ENCODE measurements around the gene PACC1.
"Not testable (repeated sequence)": the region's sequence is repeated elsewhere in the genome, so short reads cannot be mapped to it uniquely, and the experiment has no call there.

The PACC1 gene

GRCh38 chr1:212395678-212396437 is 18.8 kb downstream of the PACC1 start:
- not testable (repeated sequence) for DNase-seq

DNA sequence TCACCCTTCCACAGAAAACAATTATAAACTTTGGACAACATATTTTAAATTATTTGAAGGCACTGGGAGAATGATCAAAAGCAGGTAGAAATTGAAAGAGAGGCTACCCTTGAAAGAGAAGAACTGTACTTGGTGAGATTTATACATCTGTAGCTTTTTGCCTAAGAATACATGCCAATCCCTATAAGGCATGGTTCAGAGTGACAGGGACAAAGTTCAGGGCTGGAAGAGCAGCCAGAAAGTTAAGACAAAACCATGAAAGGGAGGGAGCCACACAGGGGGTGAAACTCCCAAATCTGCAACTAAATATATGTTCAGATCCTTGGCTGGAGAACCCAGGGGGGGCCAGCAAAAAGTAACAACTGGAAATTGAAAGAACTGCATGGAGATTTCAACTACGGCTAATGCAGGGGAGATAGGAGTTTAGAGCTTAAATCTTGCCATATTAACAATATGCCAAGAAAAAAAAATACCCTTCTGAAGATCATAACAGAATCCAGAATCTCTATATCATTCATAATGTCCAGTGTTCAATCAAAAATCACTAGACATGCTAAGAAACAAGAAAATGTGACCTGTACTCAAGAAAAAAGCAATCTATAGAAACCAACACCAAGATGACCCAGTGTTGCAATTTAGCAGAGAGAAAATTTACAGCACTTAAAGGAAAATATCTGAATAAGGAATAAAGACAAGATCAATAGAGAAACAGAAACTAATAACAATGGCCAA is 25.5 kb downstream of the PACC1 start:
- no peak for DNase-seq

- no peak for DNase-seq
These were observed 28.7 kb downstream of the PACC1 start for GRCh38 chr1:212386029-212386428.

DNA sequence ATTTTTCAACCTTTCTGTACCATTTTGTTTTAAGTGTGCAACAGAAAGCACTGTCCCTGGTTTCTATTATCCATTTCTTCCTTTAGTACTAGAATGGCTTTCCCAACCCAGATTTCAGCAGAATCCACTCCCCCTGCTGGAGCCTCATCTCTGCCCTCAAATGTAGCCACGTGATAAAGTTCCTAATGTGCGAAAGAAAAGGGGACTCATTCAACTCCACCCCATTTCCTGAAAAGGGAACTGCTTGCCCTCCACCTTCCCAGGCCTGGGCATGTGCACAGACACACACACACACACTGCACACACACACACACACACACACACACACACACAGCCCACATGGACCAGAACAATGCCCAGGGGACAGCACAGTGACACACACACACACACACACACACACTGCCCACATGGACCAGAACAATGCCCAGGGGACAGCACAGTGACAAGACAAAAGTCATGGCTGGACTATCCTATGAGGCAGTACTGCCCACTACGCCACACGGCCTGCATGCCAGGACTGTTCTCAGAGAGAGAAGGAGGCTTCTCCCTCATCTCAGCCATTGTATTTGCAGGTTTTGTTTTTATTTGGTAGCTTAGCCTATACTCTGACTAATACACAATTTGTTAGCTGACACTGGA is 33.2 kb downstream of the PACC1 start:
- DNase-seq = no peak

GRCh38 chr1:212379366-212379765 is 35.3 kb downstream of the PACC1 start:
- DNase-seq = no peak

DNA sequence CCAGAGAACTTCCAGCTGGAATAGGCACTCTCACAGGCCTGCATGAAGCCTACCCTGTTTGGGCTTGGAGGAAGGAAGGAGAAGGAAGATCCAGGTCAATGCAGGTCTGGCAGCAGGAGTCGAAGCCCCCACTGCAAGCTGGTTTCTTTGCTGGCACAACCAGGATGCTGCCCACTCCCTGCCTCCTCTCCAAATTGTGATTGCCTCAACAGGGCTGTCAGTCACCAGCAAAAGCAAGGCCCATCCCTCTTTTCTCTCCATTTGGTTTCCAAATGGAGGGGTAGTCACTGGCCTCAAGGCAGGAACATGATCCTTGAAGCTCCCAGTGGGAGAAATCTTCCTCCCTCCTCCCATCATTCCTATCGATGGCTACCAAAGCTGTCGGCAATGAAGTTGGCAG is 37.0 kb downstream of the PACC1 start:
- no peak for DNase-seq

- no peak for DNase-seq
These were observed 38.7 kb downstream of the PACC1 start for GRCh38 chr1:212375986-212376385.

- DNase-seq = peak; percentile 7
These were observed 46.6 kb downstream of the PACC1 start for GRCh38 chr1:212368073-212368484.

GRCh38 chr1:212367474-212368072 is 47.1 kb downstream of the PACC1 start:
- no peak for DNase-seq

- no peak for DNase-seq
These were observed 47.8 kb downstream of the PACC1 start for GRCh38 chr1:212366901-212367300.

GRCh38 chr1:212364985-212365384 is 49.7 kb downstream of the PACC1 start:
- no peak for DNase-seq

DNA sequence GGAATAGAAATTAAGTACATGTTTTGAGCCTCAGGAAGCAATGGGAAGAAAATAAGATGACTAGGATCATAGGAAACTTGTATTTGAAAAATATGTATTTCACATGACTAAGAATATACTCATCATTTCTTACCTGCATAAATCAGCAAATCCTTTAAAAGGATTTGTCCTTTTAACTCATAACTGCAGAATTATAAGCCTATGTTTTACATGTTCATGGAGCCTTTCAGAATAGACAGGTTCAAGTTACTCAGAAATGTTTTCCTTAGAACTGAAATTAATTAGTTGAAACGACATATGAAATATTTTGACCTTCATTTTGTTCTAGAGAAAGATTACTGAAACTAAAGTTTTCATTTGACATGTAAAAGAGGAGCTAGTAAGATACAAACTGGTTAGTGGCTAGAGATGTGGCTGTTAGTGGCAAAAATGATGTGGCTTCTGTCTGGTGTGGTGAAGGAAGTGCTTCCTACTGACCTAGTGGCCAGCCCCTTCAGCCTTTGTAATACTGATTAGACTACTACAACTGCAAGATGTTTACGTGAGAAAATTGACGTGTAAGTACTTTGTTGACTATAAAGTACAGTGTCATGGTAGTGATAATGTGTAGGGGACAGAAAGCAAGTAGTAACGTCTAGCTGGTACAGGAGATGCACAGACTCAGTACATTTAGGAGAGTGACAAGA is 54.7 kb downstream of the PACC1 start:
- DNase-seq = no peak

GRCh38 chr1:212355230-212355969 is 59.3 kb downstream of the PACC1 start:
- no peak for DNase-seq

DNA sequence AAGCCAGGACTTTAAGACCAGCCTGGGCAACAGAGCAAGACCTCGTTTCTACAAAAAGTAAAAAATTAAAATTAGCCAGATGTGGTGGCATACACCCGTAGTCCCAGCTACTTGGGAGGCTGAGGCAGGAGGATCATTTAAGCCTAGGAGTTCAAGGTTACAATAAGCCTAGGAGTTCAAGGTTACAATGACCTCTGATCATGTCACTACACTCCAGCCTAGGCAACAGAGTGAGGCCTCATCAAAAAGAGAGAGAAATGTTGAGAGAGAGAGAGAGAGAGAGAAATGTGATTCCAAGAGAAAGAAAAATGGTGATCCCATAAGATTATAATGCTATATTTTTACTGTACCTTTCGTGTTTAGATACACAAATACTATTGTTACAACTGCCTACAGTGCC is 60.2 kb downstream of the PACC1 start:
- no peak for DNase-seq

DNA sequence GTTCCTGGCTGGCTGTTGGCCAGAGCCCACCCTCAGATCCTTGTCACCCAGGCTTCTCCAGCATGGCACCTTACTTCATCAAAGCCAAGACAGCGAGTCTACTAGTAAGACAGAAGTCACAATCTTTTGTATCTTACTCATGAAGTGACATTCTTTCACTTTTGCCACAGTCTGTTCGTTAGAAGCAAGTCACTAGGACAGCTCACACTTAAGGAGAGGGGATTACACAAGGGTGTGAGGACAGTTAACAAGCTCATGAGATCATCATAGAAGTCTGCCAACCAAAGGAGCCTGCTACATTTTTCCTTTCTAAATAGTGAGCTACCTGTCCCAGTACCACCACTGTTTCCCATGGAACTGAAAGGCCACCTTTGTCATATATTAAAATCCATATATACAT is 61.5 kb downstream of the PACC1 start:
- no peak for DNase-seq

GRCh38 chr1:212351588-212352362 is 62.9 kb downstream of the PACC1 start:
- DNase-seq = no peak

GRCh38 chr1:212346601-212347000 is 68.1 kb downstream of the PACC1 start:
- no peak for DNase-seq

- no peak for DNase-seq
These were observed 69.8 kb downstream of the PACC1 start for GRCh38 chr1:212344905-212345304.

DNA sequence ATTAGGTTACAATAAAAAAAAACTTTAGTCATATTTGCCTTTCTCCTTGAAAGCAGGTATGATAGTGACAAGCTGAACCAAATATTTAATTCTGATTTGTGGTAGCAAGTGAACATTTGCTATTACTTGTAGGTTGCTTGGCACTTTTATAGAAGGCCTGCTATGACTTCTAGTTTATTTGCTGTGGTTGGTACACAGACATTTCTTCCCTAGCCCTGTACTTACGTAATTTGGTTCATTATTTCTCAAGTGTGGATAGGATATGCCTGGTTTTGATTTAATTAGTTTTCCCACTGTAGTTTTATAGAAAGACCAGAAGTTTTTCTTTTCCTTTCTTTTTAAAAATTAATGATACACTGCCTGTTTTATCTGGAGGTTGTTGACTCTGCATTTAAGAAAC is 73.6 kb downstream of the PACC1 start:
- no peak for DNase-seq

- no peak for DNase-seq
These were observed 85.6 kb downstream of the PACC1 start for GRCh38 chr1:212329105-212329504.

DNA sequence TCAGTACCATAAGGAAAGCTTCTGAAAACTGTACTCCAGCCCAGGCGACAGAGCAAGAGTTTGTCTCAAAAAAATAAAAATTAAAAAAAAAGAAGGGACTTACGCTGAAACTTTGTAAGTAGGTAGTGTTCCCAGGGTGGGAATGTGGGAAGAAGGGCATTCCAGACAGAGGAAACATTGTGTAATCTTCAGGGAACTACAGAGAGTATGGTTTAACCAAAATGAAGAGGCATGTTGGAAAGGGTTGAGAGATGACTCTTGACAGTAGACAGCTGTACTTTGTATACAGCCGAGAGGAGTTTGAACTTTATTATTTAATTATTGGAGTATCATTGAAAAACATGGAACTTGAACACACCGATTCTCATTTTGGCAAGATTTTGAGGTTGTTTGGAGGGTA is 86.4 kb downstream of the PACC1 start:
- no peak for DNase-seq
